Activated T-cell treated with anti-CD3 and anti-CD28 coated beads, Interleukin-2, amount 50 U/mL, for 48 hours (primary cell): ENCODE data around the gene ALPL.

ENCODE experiments used
- DNase-seq, 2 experiments: peaks; one replicate each; pipeline ENCODE4 v3.0.0-alpha.2; 2020

Gene ALPL

GRCh38 chr1:21621761-21622436, 112.7 kb downstream of the ALPL start:
- DNase-seq = peak in 1 of 2 experiments; percentile 26

- peak; percentile 66 to 72 for DNase-seq
Measured at GRCh38 chr1:21622466-21623315, 113.5 kb downstream of the ALPL start.

- no peak for DNase-seq
Measured at GRCh38 chr1:21623410-21623961, 114.3 kb downstream of the ALPL start.

GRCh38 chr1:21624571-21625389, 115.6 kb downstream of the ALPL start:
- DNase-seq = no peak

DNA sequence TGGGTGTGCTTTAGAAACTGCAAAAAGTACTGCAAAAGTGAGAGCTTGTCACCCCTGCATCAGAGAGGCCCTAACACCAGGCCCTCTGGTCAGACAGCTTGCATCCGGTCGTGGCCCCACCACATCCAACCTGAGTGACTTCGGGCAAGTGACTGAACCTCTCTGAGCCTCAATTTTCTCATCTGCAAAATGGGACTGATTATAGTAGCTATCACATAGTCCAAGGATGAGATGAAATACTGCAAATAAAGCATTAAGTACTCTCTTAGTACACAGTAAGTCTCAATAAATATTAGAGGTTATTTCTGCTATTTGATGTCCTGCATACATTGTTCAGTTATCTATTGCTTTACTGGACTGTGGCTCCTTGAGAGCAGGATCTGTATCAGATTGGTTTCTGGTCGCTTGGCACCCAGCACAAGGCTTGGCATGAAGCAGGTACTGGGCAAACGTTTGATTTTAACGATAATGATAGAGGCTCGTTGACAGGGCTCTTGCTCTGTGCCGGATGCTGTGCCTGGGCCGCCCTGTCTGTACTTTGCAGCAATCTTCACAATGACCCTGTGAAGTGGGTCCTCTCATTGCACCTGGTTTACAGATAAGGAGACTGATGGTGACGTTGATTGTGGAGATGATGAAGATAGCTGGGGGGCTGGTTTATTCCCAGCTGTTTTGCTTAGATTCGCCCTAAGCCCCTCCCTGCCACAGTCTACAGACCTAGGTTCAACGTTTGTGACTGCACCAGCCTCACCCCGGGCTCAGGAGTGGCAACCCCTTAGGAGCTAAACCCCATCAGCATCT, 116.4 kb downstream of the ALPL start:
- DNase-seq = no peak

GRCh38 chr1:21626921-21627339, 117.7 kb downstream of the ALPL start:
- DNase-seq = no peak
